SK-N-SH treated with all-trans-retinoic acid at 6 μM for 48 hours (cell line): ENCODE data around the gene NCAN.

ENCODE experiments used
- GLIS3 ChIP-seq: fragments of 250-450 bp; sonication (Bioruptor Pico); IDR thresholded peaks from 2 replicates; pipeline ENCODE4 v1.5.0; 2020; ENCODE audit warnings: mild to moderate bottlenecking, moderate library complexity
- OSR1 ChIP-seq: fragments of 250-450 bp; sonication (Bioruptor Pico); IDR thresholded peaks from 2 replicates; pipeline ENCODE4 v1.8.0; 2022; ENCODE audit warnings: moderate library complexity, mild to moderate bottlenecking, inconsistent platforms
- PPARA ChIP-seq: fragments of 250-450 bp; sonication (Bioruptor Pico); IDR thresholded peaks from 2 replicates; pipeline ENCODE4 v1.5.0; 2020; ENCODE audit warnings: mild to moderate bottlenecking, borderline replicate concordance
- TCF4 ChIP-seq: fragments of 250-450 bp; sonication (Bioruptor Pico); IDR thresholded peaks from 2 replicates; pipeline ENCODE4 v1.8.0; 2021; ENCODE audit warnings: mild to moderate bottlenecking, moderate library complexity, borderline replicate concordance
- TOX ChIP-seq: fragments of 250-450 bp; sonication (Bioruptor Pico); IDR thresholded peaks from 2 replicates; pipeline ENCODE4 v1.8.0; 2021; ENCODE audit warnings: mild to moderate bottlenecking, moderate library complexity, borderline replicate concordance
- ZC3H10 ChIP-seq: fragments of 250-450 bp; sonication (Bioruptor Pico); IDR thresholded peaks from 2 replicates; pipeline ENCODE4 v1.5.1; 2021; ENCODE audit warnings: mild to moderate bottlenecking, moderate library complexity
- ZFP3 ChIP-seq: fragments of 250-450 bp; sonication (Bioruptor Pico); IDR thresholded peaks from 2 replicates; pipeline ENCODE4 v1.5.0; 2020; ENCODE audit warnings: mild to moderate bottlenecking, moderate library complexity
- TF ChIP-seq, protein P1 (sequence below): fragments of 250-450 bp; sonication (Bioruptor Pico); IDR thresholded peaks from 2 replicates; pipeline ENCODE4 v1.8.0; 2020; ENCODE audit warnings: mild to moderate bottlenecking, moderate library complexity, borderline replicate concordance

DNA sequence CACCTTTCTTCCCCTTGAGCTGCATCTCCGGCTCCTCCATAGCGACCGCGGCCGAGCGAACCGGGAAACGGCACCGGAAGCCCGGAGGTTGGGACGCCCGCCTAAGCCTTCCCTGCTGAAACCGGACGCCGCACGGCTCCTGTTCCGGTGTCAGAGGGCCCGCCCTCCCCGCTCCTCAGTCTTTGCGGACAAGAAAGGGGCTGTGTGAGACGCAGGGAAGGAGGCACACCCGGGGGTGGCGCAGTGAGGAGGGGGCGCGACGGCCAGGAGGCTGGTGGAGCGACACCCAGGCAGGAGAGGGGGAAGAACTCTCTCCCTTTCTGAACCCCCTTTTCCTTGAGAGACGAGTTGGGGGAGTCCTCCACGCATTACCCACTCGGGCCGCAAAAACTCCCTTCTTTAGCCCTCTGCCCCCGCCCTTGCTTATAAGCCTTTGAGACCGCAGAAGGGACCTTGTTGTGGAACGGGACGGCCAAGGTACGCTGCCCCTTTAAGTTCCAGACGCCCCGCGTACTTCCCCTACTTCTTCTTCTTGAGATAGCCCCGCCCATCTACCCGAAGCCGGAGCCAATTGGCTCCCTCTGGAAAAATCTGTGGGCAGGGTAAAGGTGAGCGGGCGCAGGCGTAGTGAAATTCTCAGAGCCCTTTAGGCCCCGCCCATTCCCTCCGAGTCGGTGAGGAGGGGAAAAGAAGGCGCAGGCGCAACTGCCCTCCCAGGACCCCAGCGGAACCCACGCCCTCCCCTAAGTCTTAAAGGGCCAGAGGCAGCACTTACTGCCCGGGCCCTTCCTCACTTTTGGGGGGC, 19.5 kb upstream of the NCAN start, which contains the start of the genes BORCS8 and RFXANK:
- TF ChIP-seq TCF4 (no peak), GLIS3 (CRISPR knock-in tag) (no peak), PPARA (CRISPR knock-in tag) (no peak), ZFP3 (no peak), OSR1 (CRISPR knock-in tag) (no peak), TOX (no peak), ZC3H10 (CRISPR knock-in tag) (no peak)
- TF ChIP-seq, protein P1, sequence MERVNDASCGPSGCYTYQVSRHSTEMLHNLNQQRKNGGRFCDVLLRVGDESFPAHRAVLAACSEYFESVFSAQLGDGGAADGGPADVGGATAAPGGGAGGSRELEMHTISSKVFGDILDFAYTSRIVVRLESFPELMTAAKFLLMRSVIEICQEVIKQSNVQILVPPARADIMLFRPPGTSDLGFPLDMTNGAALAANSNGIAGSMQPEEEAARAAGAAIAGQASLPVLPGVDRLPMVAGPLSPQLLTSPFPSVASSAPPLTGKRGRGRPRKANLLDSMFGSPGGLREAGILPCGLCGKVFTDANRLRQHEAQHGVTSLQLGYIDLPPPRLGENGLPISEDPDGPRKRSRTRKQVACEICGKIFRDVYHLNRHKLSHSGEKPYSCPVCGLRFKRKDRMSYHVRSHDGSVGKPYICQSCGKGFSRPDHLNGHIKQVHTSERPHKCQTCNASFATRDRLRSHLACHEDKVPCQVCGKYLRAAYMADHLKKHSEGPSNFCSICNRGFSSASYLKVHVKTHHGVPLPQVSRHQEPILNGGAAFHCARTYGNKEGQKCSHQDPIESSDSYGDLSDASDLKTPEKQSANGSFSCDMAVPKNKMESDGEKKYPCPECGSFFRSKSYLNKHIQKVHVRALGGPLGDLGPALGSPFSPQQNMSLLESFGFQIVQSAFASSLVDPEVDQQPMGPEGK (CRISPR knock-in tag): no peak
